Esophagus mucosa (tissue), 1 donor: ENCODE data around the gene IFFO2. TPM values are rescaled to one million over a fixed set of nuclear protein-coding genes. Genes with fewer than 3 reads are reported as not detected.

ENCODE experiments used
- ATAC-seq: fragments of 200-7000 bp; cut with Tn5 transposase; one replicate; pipeline ENCODE4 v1.9.1; 2020
- total RNA-seq: library from RNA; stranded (reverse); gene quantifications from one replicate; pipeline ENCODE4 v1.2.4, GENCODE V29; 2023
- donor health status: DM: yes; HTN: yes; CAD: no.

IFFO2 gene
- total RNA-seq, 1 donor from 2014 or later, result 70.2 TPM

GRCh38 chr1:18972531-18972930 is 16.1 kb upstream of the IFFO2 start:
- ATAC-seq, result peak; percentile 37

GRCh38 chr1:18970762-18971161 is 14.3 kb upstream of the IFFO2 start:
- ATAC-seq, result peak; percentile 13

GRCh38 chr1:18970358-18970757 is 13.9 kb upstream of the IFFO2 start:
- ATAC-seq, result no peak

GRCh38 chr1:18967066-18967690 is 10.7 kb upstream of the IFFO2 start:
- no peak for ATAC-seq

- ATAC-seq, result peak; percentile 60
These were observed 9.0 kb upstream of the IFFO2 start for GRCh38 chr1:18965206-18966173.

- no peak for ATAC-seq
These were observed 7.5 kb upstream of the IFFO2 start for GRCh38 chr1:18963968-18964367.

GRCh38 chr1:18962855-18963737 is 6.6 kb upstream of the IFFO2 start:
- ATAC-seq, result peak; percentile 49

GRCh38 chr1:18962121-18962721 is 5.7 kb upstream of the IFFO2 start:
- ATAC-seq, result peak; percentile 73

GRCh38 chr1:18960821-18961220 is 4.3 kb upstream of the IFFO2 start:
- ATAC-seq, result no peak

- no peak for ATAC-seq
These were observed 3.9 kb upstream of the IFFO2 start for GRCh38 chr1:18960409-18960808.

GRCh38 chr1:18959591-18959990 is 3.1 kb upstream of the IFFO2 start:
- ATAC-seq, result no peak

- no peak for ATAC-seq
These were observed 1.2 kb upstream of the IFFO2 start for GRCh38 chr1:18957532-18958300.

- peak; percentile 0 for ATAC-seq
These were observed 653 bp upstream of the IFFO2 start for GRCh38 chr1:18957136-18957521.

- no peak for ATAC-seq
These were observed 859 bp downstream of the IFFO2 start for GRCh38 chr1:18955441-18956192.

- ATAC-seq, result peak; percentile 0
These were observed 1.4 kb downstream of the IFFO2 start for GRCh38 chr1:18955131-18955440.

GRCh38 chr1:18954270-18955071 is 2.0 kb downstream of the IFFO2 start:
- ATAC-seq, result no peak

GRCh38 chr1:18953731-18954231 is 2.7 kb downstream of the IFFO2 start:
- peak; percentile 58 for ATAC-seq

GRCh38 chr1:18951818-18952391 is 4.6 kb downstream of the IFFO2 start:
- ATAC-seq, result no peak

GRCh38 chr1:18951416-18951815 is 5.1 kb downstream of the IFFO2 start:
- no peak for ATAC-seq
